Vagina (tissue), 2 donors: ENCODE data around the gene KCNQ2.

Experiments used
- CTCF ChIP-seq, 3 experiments: fragments of 450-650 bp in 2 of 3; fragments of 200-600 bp in 1 of 3; sonication (generic) in 1 of 3; IDR thresholded peaks; one replicate each; pipeline ENCODE4 v1.5.1; 2017 to 2019; ENCODE audit warnings: antibody characterized with exemption in 3 of 3, mild to moderate bottlenecking in 2 of 3, moderate library complexity in 2 of 3
- POLR2AphosphoS5 ChIP-seq, 2 donors: sonication (generic); formaldehyde crosslinking; IDR thresholded peaks; one replicate each; pipeline ENCODE4 v1.9.0; 2017; ENCODE audit warnings: antibody characterized with exemption in 2 of 2, mild to moderate bottlenecking in 2 of 2, low read depth in 1 of 2; ENCODE audit not compliant: insufficient read depth in 1 of 2

- TF ChIP-seq CTCF (IDR thresholded peaks at IDR 0.05) (no peak), POLR2AphosphoS5 (IDR thresholded peaks at IDR 0.05; ENCODE audit: insufficient read depth in 1 of 2, low read depth in 1 of 2) (no peak)
These were observed 30.4 kb downstream of the KCNQ2 start for GRCh38 chr20:63442100-63442493.
